IMR-90 (cell line): Measurements from ENCODE around the gene AMACR. TPM values are rescaled to one million over a fixed set of nuclear protein-coding genes. Genes with fewer than 3 reads are reported as not detected.

Experiments
- ATAC-seq: fragments of 200-7000 bp; cut with Tn5 transposase; 2 replicates; pipeline ENCODE4 v1.9.1; 2020; ENCODE audit warnings: low read depth, mild to moderate bottlenecking, moderate library complexity
- BruUV-seq: library from RNA; stranded (reverse); fragments of 400-500 nt; replicated peaks from 2 replicates; lab custom pipeline; 2021; lab: Mats Ljungman, UMichigan
- CTCF ChIA-PET: fragments of 300-600 bp; formaldehyde crosslinking; extraction: SDS; loops from one replicate; lab custom pipeline; 2021; ENCODE audit warnings: antibody characterized with exemption; lab: Yijun Ruan, JAX
- POLR2A ChIA-PET: fragments of 300-600 bp; sonication (Branson Sonifier 250); formaldehyde crosslinking; loops from one replicate; lab custom pipeline; 2022; ENCODE audit warnings: antibody characterized with exemption; ENCODE audit not compliant: unreplicated experiment; lab: Charles Lee
- DNase-seq: peaks from one replicate; pipeline ENCODE4 v3.0.0; 2013
- H2AFZ ChIP-seq: replicated peaks from 2 replicates; pipeline ENCODE3; 2013; ENCODE audit warnings: low read length, mild to moderate bottlenecking; ENCODE audit not compliant: poor library complexity
- H2AK5ac ChIP-seq: 2 replicates; pipeline ENCODE4 v1.6.1; 2013; ENCODE audit warnings: low read depth, low read length, inconsistent platforms
- H2AK9ac ChIP-seq: replicated peaks from 2 replicates; pipeline ENCODE3; 2013; ENCODE audit warnings: mild to moderate bottlenecking, low read depth, low read length, moderate library complexity; ENCODE audit not compliant: poor library complexity
- H2BK120ac ChIP-seq: 2 replicates; pipeline ENCODE4 v1.6.1; 2013; ENCODE audit warnings: low read depth, low read length, inconsistent platforms
- H2BK15ac ChIP-seq: 3 replicates; pipeline ENCODE4 v1.6.1; 2013; ENCODE audit warnings: low read depth, low read length, inconsistent platforms
- H2BK20ac ChIP-seq: 2 replicates; pipeline ENCODE4 v1.6.1; 2013; ENCODE audit warnings: low read depth, mild to moderate bottlenecking, inconsistent platforms, low read length, moderate library complexity
- H2BK5ac ChIP-seq: 2 replicates; pipeline ENCODE4 v1.6.1; 2013; ENCODE audit warnings: mild to moderate bottlenecking, low read depth, low read length, inconsistent platforms; ENCODE audit not compliant: poor library complexity, severe bottlenecking
- H3K14ac ChIP-seq: replicated peaks from 2 replicates; pipeline ENCODE4 v1.6.1; 2013; ENCODE audit warnings: low read depth, low read length, inconsistent platforms
- H3K18ac ChIP-seq: 2 replicates; pipeline ENCODE4 v1.6.1; 2013; ENCODE audit warnings: low read depth, low read length, control low read depth
- H3K23ac ChIP-seq: 2 replicates; pipeline ENCODE4 v1.6.1; 2013; ENCODE audit warnings: low read depth, low read length, inconsistent platforms
- H3K27ac ChIP-seq: 2 replicates; pipeline ENCODE4 v1.5.1; 2013; ENCODE audit warnings: mild to moderate bottlenecking, control low read depth, low read length; ENCODE audit not compliant: insufficient read depth
- H3K27me3 ChIP-seq: 2 replicates; pipeline ENCODE4 v1.6.1; 2013; ENCODE audit warnings: low read length; ENCODE audit not compliant: control insufficient read depth, insufficient read depth
- H3K36me3 ChIP-seq: 2 replicates; pipeline ENCODE4 v1.6.1; 2013; ENCODE audit warnings: low read length, mixed read lengths; ENCODE audit not compliant: control insufficient read depth, insufficient read depth
- H3K4ac ChIP-seq: 2 replicates; pipeline ENCODE4 v1.6.1; 2013; ENCODE audit warnings: low read depth, low read length, inconsistent platforms
- H3K4me1 ChIP-seq: 2 replicates; pipeline ENCODE4 v1.6.1; 2013; ENCODE audit warnings: low read length, mixed read lengths; ENCODE audit not compliant: control insufficient read depth, insufficient read depth
- H3K4me2 ChIP-seq: 2 replicates; pipeline ENCODE4 v1.6.1; 2013; ENCODE audit warnings: low read depth, mild to moderate bottlenecking, control low read depth, low read length, moderate library complexity
- H3K4me3 ChIP-seq: 2 replicates; pipeline ENCODE4 v1.5.1; 2013; ENCODE audit warnings: low read depth, mild to moderate bottlenecking, control low read depth, low read length, moderate library complexity; ENCODE audit not compliant: insufficient read depth
- H3K56ac ChIP-seq: 2 replicates; pipeline ENCODE4 v1.6.1; 2013; ENCODE audit warnings: low read length, inconsistent platforms; ENCODE audit not compliant: insufficient read depth; ENCODE audit errors: extremely low read depth
- H3K79me1 ChIP-seq, 2 experiments: 2 replicates each; pipeline ENCODE4 v1.6.1; 2013; ENCODE audit warnings: low read length in 2 of 2, inconsistent platforms in 1 of 2, low read depth in 1 of 2
- H3K9ac ChIP-seq: 2 replicates; pipeline ENCODE4 v1.6.1; 2013; ENCODE audit warnings: low read depth, low read length, control low read depth
- H3K9me1 ChIP-seq: 2 replicates; pipeline ENCODE4 v1.6.1; 2013; ENCODE audit warnings: low read length, inconsistent platforms; ENCODE audit not compliant: insufficient read depth
- H3K9me3 ChIP-seq: 2 replicates; pipeline ENCODE4 v1.6.1; 2013; ENCODE audit warnings: low read length; ENCODE audit not compliant: control insufficient read depth, insufficient read depth
- H4K20me1 ChIP-seq: 2 replicates; pipeline ENCODE4 v1.6.1; 2013; ENCODE audit warnings: low read length, inconsistent platforms; ENCODE audit not compliant: insufficient read depth
- H4K5ac ChIP-seq: 2 replicates; pipeline ENCODE4 v1.6.1; 2013; ENCODE audit warnings: mild to moderate bottlenecking, low read depth, low read length, control low read depth
- H4K8ac ChIP-seq, 2 experiments: 2 replicates each; pipeline ENCODE4 v1.6.1; 2013; ENCODE audit warnings: low read depth in 2 of 2, low read length in 2 of 2, control low read depth in 1 of 2, inconsistent platforms in 1 of 2
- H4K91ac ChIP-seq: 2 replicates; pipeline ENCODE4 v1.6.1; 2013; ENCODE audit warnings: low read depth, low read length, inconsistent platforms; ENCODE audit not compliant: insufficient read depth
- CHD1 ChIP-seq: IDR thresholded peaks from 2 replicates; pipeline ENCODE4 v1.6.1; 2012; ENCODE audit warnings: low read depth, low read length, improper control_type of control experiment
- CTCF ChIP-seq: conservative IDR thresholded peaks from 2 replicates; pipeline ENCODE4 v1.5.1; 2012; ENCODE audit warnings: mild to moderate bottlenecking, low read depth, low read length, improper control_type of control experiment
- ELK1 ChIP-seq: fragments of 150-350 bp; IDR thresholded peaks from 2 replicates; pipeline ENCODE4 v1.6.1; 2016; ENCODE audit warnings: low read depth, mild to moderate bottlenecking, low read length, moderate library complexity, borderline replicate concordance
- FOS ChIP-seq: fragments of 150-350 bp; IDR thresholded peaks from 2 replicates; pipeline ENCODE4 v1.6.1; 2016; ENCODE audit warnings: low read depth, low read length
- MXI1 ChIP-seq: IDR thresholded peaks from 2 replicates; pipeline ENCODE4 v1.6.1; 2012; ENCODE audit warnings: low read depth, mild to moderate bottlenecking, low read length, moderate library complexity, borderline replicate concordance
- NFE2L2 ChIP-seq: fragments of 150-350 bp; IDR thresholded peaks from 2 replicates; pipeline ENCODE4 v1.6.1; 2016; ENCODE audit warnings: low read depth, mild to moderate bottlenecking, low read length
- POLR2A ChIP-seq: IDR thresholded peaks from 2 replicates; pipeline ENCODE4 v1.6.1; 2012; ENCODE audit warnings: mild to moderate bottlenecking, low read depth, low read length
- RFX5 ChIP-seq: IDR thresholded peaks from 2 replicates; pipeline ENCODE4 v1.8.0; 2012; ENCODE audit warnings: low read depth, mild to moderate bottlenecking, low read length, moderate library complexity
- SMC3 ChIP-seq: fragments of 150-350 bp; IDR thresholded peaks from 2 replicates; pipeline ENCODE4 v1.6.1; 2016; ENCODE audit warnings: low read depth, mild to moderate bottlenecking, antibody characterized with exemption, low read length, moderate library complexity
- WGBS, 2 experiments: methylation state at CpG; one replicate each; pipeline versions ENCODE4 v1.1.5 to v1.1.7; 2013; ENCODE audit warnings: missing lambda C conversion rate in 2 of 2; ENCODE audit not compliant: insufficient read length in 1 of 2; ENCODE audit errors: extremely low coverage in 2 of 2; 5-methylcytosine and 5-hydroxymethylcytosine counted together
- dilution Hi-C: fragments of 300-500 bp; cut with HindIII; formaldehyde crosslinking; loops from one replicate; pipeline ENCODE4 v1.14.3; 2018; ENCODE audit warnings: low sequenced_read_pairs; ENCODE audit not compliant: unreplicated experiment
- in situ Hi-C: fragments of 300-500 bp; cut with MboI; formaldehyde crosslinking; loops from 3 replicates; pipeline ENCODE4 v1.14.3; 2019; ENCODE audit warnings: low sequenced_read_pairs, inconsistent platforms, mixed read lengths
- intact Hi-C: fragments of 100-400 bp; cut with micrococcal nuclease; formaldehyde crosslinking; loops from 2 replicates; pipeline ENCODE4 v1.10.0; 2022
- polyA plus RNA-seq, 3 experiments: library from polyadenylated mRNA; depleted of rRNA; stranded (reverse); fragments of >200 nt; gene quantifications; 2 replicates each; pipeline ENCODE4 v1.2.3, GENCODE V29; 2012; ENCODE audit warnings: low replicate concordance in 1 of 3
- total RNA-seq: library from RNA; depleted of rRNA; stranded (reverse); fragments of >200 nt; gene quantifications from 2 replicates; pipeline ENCODE4 v1.2.3, GENCODE V29; 2012

The AMACR gene
- total and polyA plus RNA-seq, 2 of the 4 experiments (the other 2 are of a cell fraction): 8.2 to 12.9 TPM

GRCh38 chr5:34047143-34047542 is 39.3 kb upstream of the AMACR start:
- no peaks in the 10 kb centered on the region; the same call in 1 of the 2 replicates for H3K9me1 ChIP-seq
- H3K14ac ChIP-seq: 0 out of 2 replicates have a peak overlapping the region, but pooled peaks have one; percentile 13
- H2AFZ ChIP-seq: no peak overlapping the region
- no peaks in the 10 kb centered on the region for H4K20me1 ChIP-seq
- H4K8ac ChIP-seq: peak overlapping the region in 1 of 2 experiments; percentile 45; a peak in 1 of 4 replicates
- H3K4ac ChIP-seq: no peak overlapping the region
- H2AK9ac ChIP-seq: no peak overlapping the region
- H3K4me2 ChIP-seq: no peak overlapping the region
- 40% methylated on average over 3 of the region's 4 CpGs; no CpG with 5 or more reads in 1 of the 2 experiments for WGBS, 2 experiments
- peaks cover 6% of the 10 kb centered on the region; the same call in 1 of the 2 replicates for H3K4me1 ChIP-seq
- no peak overlapping the region for H3K4me3 ChIP-seq
- dilution Hi-C loops: no loop called here
- H3K9ac ChIP-seq: no peak overlapping the region
- CTCF ChIA-PET: no interaction called here
- H2BK5ac ChIP-seq: no peak overlapping the region
- H3K36me3 ChIP-seq: no peaks in the 10 kb centered on the region
- DNase-seq (peak; percentile 19), ATAC-seq (no peak)
- no peak overlapping the region for H3K18ac ChIP-seq
- no peaks in the 10 kb centered on the region for H3K27me3 ChIP-seq
- no peak overlapping the region for H3K56ac ChIP-seq
- POLR2A ChIA-PET: no interaction called here
- TF ChIP-seq FOS (no peak), MXI1 (no peak), CHD1 (no peak), ELK1 (no peak), NFE2L2 (no peak), RFX5 (no peak), SMC3 (no peak), POLR2A (no peak), CTCF (no peak)
- no peaks in the 10 kb centered on the region for H3K79me1 ChIP-seq
- H2AK5ac ChIP-seq: 0 out of 2 replicates have a peak overlapping the region, but pooled peaks have one; percentile 8
- H2BK120ac ChIP-seq: no peak overlapping the region
- H3K27ac ChIP-seq: no peak overlapping the region
- H4K5ac ChIP-seq: no peak overlapping the region
- H4K91ac ChIP-seq: no peak overlapping the region
- intact Hi-C loops: no loop called here
- BruUV-seq: no TSS peak
- no peak overlapping the region for H2BK20ac ChIP-seq
- in situ Hi-C loops: no loop called here
- no peak overlapping the region for H3K23ac ChIP-seq
- H2BK15ac ChIP-seq: no peak overlapping the region
- no peaks in the 10 kb centered on the region for H3K9me3 ChIP-seq
